SK-N-SH treated with all-trans-retinoic acid at 6 μM for 48 hours (cell line): ENCODE results near the gene CRYBG1.
A peak's percentile ranks its signal among the peaks of the same experiment; 100 is the strongest.
"Not testable (repeated sequence)": the region's sequence is repeated elsewhere in the genome, so short reads cannot be mapped to it uniquely, and the experiment has no call there.

Experiments used
- ATAC-seq: fragments of 200-7000 bp; cut with Tn5 transposase; 3 replicates; pipeline ENCODE4 v1.9.1; 2020; ENCODE audit warnings: mild to moderate bottlenecking, moderate library complexity
- ARNTL ChIP-seq: fragments of 450-650 bp; formaldehyde crosslinking; IDR thresholded peaks from 2 replicates; pipeline ENCODE4 v1.5.0; 2020; ENCODE audit warnings: low read depth, mild to moderate bottlenecking, moderate library complexity, borderline replicate concordance
- BACH2 ChIP-seq: fragments of 250-450 bp; sonication (Bioruptor Pico); IDR thresholded peaks from 2 replicates; pipeline ENCODE4 v1.9.0; 2021; ENCODE audit warnings: mild to moderate bottlenecking, borderline replicate concordance
- CREB5 ChIP-seq: fragments of 250-450 bp; sonication (Bioruptor Pico); IDR thresholded peaks from 2 replicates; pipeline ENCODE4 v1.5.1; 2020; ENCODE audit warnings: low read depth, mild to moderate bottlenecking, moderate library complexity
- CSDC2 ChIP-seq: fragments of 250-450 bp; sonication (Bioruptor Pico); IDR thresholded peaks from 2 replicates; pipeline ENCODE4 v1.5.0; 2020; ENCODE audit warnings: mild to moderate bottlenecking, moderate library complexity
- CSRNP3 ChIP-seq: fragments of 250-450 bp; sonication (Bioruptor Pico); IDR thresholded peaks from 2 replicates; pipeline ENCODE4 v1.5.1; 2021; ENCODE audit warnings: mild to moderate bottlenecking, moderate library complexity
- ESRRG ChIP-seq: fragments of 250-450 bp; sonication (Bioruptor Pico); IDR thresholded peaks from 2 replicates; pipeline ENCODE4 v1.6.1; 2021; ENCODE audit warnings: mild to moderate bottlenecking
- GLIS3 ChIP-seq: fragments of 250-450 bp; sonication (Bioruptor Pico); IDR thresholded peaks from 2 replicates; pipeline ENCODE4 v1.5.0; 2020; ENCODE audit warnings: mild to moderate bottlenecking, moderate library complexity
- OSR1 ChIP-seq: fragments of 250-450 bp; sonication (Bioruptor Pico); IDR thresholded peaks from 2 replicates; pipeline ENCODE4 v1.8.0; 2022; ENCODE audit warnings: moderate library complexity, mild to moderate bottlenecking, inconsistent platforms
- PATZ1 ChIP-seq: fragments of 250-450 bp; sonication (Bioruptor Pico); IDR thresholded peaks from 2 replicates; pipeline ENCODE4 v1.8.0; 2020; ENCODE audit warnings: mild to moderate bottlenecking, moderate library complexity, borderline replicate concordance
- POU6F1 ChIP-seq: fragments of 250-450 bp; sonication (Bioruptor Pico); IDR thresholded peaks from 2 replicates; pipeline ENCODE4 v1.8.0; 2021; ENCODE audit warnings: low read depth, mild to moderate bottlenecking, moderate library complexity, borderline replicate concordance
- RARB ChIP-seq: fragments of 250-450 bp; sonication (Bioruptor Pico); IDR thresholded peaks from 2 replicates; pipeline ENCODE4 v1.8.0; 2021; ENCODE audit warnings: mild to moderate bottlenecking, moderate library complexity
- TCF4 ChIP-seq: fragments of 250-450 bp; sonication (Bioruptor Pico); IDR thresholded peaks from 2 replicates; pipeline ENCODE4 v1.8.0; 2021; ENCODE audit warnings: mild to moderate bottlenecking, moderate library complexity, borderline replicate concordance
- TOX ChIP-seq: fragments of 250-450 bp; sonication (Bioruptor Pico); IDR thresholded peaks from 2 replicates; pipeline ENCODE4 v1.8.0; 2021; ENCODE audit warnings: mild to moderate bottlenecking, moderate library complexity, borderline replicate concordance
- TSHZ2 ChIP-seq: fragments of 250-450 bp; sonication (Bioruptor Pico); IDR thresholded peaks from 2 replicates; pipeline ENCODE4 v1.5.0; 2020; ENCODE audit warnings: mild to moderate bottlenecking, moderate library complexity
- ZC3H10 ChIP-seq: fragments of 250-450 bp; sonication (Bioruptor Pico); IDR thresholded peaks from 2 replicates; pipeline ENCODE4 v1.5.1; 2021; ENCODE audit warnings: mild to moderate bottlenecking, moderate library complexity
- ZFP3 ChIP-seq: fragments of 250-450 bp; sonication (Bioruptor Pico); IDR thresholded peaks from 2 replicates; pipeline ENCODE4 v1.5.0; 2020; ENCODE audit warnings: mild to moderate bottlenecking, moderate library complexity
- ZFP30 ChIP-seq: fragments of 450-650 bp; formaldehyde crosslinking; IDR thresholded peaks from 2 replicates; pipeline ENCODE4 v1.5.0; 2022; ENCODE audit warnings: mild to moderate bottlenecking, moderate library complexity
- ZNF565 ChIP-seq: fragments of 450-650 bp; formaldehyde crosslinking; conservative IDR thresholded peaks from 2 replicates; pipeline ENCODE4 v1.5.0; 2020; ENCODE audit warnings: low read depth, mild to moderate bottlenecking, moderate library complexity
- ZNF70 ChIP-seq: fragments of 450-650 bp; formaldehyde crosslinking; IDR thresholded peaks from 2 replicates; pipeline ENCODE4 v1.5.0; 2020; ENCODE audit warnings: mild to moderate bottlenecking, moderate library complexity

CRYBG1 gene

GRCh38 chr6:106579281-106579680, 218.8 kb downstream of the CRYBG1 start:
- ATAC-seq = no peak
- TF ChIP-seq ZNF565 (CRISPR knock-in tag) (no peak), TSHZ2 (CRISPR knock-in tag) (no peak)

GRCh38 chr6:106581468-106581867, 221.0 kb downstream of the CRYBG1 start:
- TF ChIP-seq ZFP3 (CRISPR knock-in tag) (no peak), OSR1 (CRISPR knock-in tag) (no peak), ZFP30 (CRISPR knock-in tag) (no peak), ZNF70 (CRISPR knock-in tag) (no peak), CSRNP3 (CRISPR knock-in tag) (no peak), CSDC2 (CRISPR knock-in tag) (no peak), PATZ1 (no peak), TOX (CRISPR knock-in tag) (no peak), ZNF565 (CRISPR knock-in tag) (no peak), GLIS3 (CRISPR knock-in tag) (no peak), CREB5 (CRISPR knock-in tag) (no peak), POU6F1 (CRISPR knock-in tag) (no peak), ESRRG (CRISPR knock-in tag) (no peak), RARB (CRISPR knock-in tag) (no peak)
- ATAC-seq = no peak

GRCh38 chr6:106586815-106587415, 226.4 kb downstream of the CRYBG1 start:
- no peak for TF ChIP-seq BACH2 (CRISPR knock-in tag)
- TF ChIP-seq, all 23 proteins: peak for 0
- no peak for ATAC-seq

- not testable (repeated sequence) for ATAC-seq
These were observed 228.4 kb downstream of the CRYBG1 start for GRCh38 chr6:106588937-106589336.

GRCh38 chr6:106591111-106591825, 230.8 kb downstream of the CRYBG1 start:
- TF ChIP-seq ARNTL (CRISPR knock-in tag) = no peak
- no peak for TF ChIP-seq OSR1 (CRISPR knock-in tag)
- TF ChIP-seq CSRNP3 (CRISPR knock-in tag) = no peak
- TF ChIP-seq TCF4 (CRISPR knock-in tag) = no peak
- TF ChIP-seq ZNF565 (CRISPR knock-in tag) = no peak
- TF ChIP-seq ESRRG (CRISPR knock-in tag) = no peak
- no peak for TF ChIP-seq ZC3H10 (CRISPR knock-in tag)
- ATAC-seq = peak; percentile 92
